OCI-LY7 (cell line): Measurements from ENCODE around the gene PALLD. TPM values are rescaled to one million over a fixed set of nuclear protein-coding genes. Genes with fewer than 3 reads are reported as not detected.

Source experiments
- BruUV-seq: library from RNA; stranded (reverse); fragments of 400-500 nt; replicated peaks from 2 replicates; lab custom pipeline; 2021; lab: Mats Ljungman, UMichigan
- CTCF ChIA-PET: fragments of 300-600 bp; sonication (Branson Sonifier 250); formaldehyde crosslinking; loops from one replicate; lab custom pipeline; 2022; ENCODE audit warnings: antibody characterized with exemption; ENCODE audit not compliant: unreplicated experiment; lab: Charles Lee
- POLR2A ChIA-PET: fragments of 300-600 bp; sonication (Branson Sonifier 250); formaldehyde crosslinking; loops from one replicate; lab custom pipeline; 2022; ENCODE audit warnings: antibody characterized with exemption; lab: Charles Lee
- DNase-seq: peaks from one replicate; pipeline ENCODE4 v3.0.0-alpha.2; 2015; ENCODE audit warnings: low spot score
- H2AFZ ChIP-seq: fragments of 200-600 bp; sonication (generic), shearing (Covaris generic); 2 replicates; pipeline ENCODE4 v1.6.1; 2014; ENCODE audit warnings: mild to moderate bottlenecking, antibody characterized with exemption, low read length, moderate library complexity
- H3K27ac ChIP-seq: fragments of 200-600 bp; sonication (generic); 2 replicates; pipeline ENCODE4 v1.5.1; 2014; ENCODE audit warnings: mixed run types, low read depth, mild to moderate bottlenecking, moderate library complexity, low read length, inconsistent platforms; ENCODE audit not compliant: poor library complexity, severe bottlenecking
- H3K36me3 ChIP-seq: fragments of 200-600 bp; sonication (generic); 2 replicates; pipeline ENCODE4 v1.6.1; 2014; ENCODE audit warnings: mild to moderate bottlenecking, antibody characterized with exemption, low read length, moderate library complexity, mixed read lengths; ENCODE audit not compliant: insufficient read depth
- H3K4me1 ChIP-seq: fragments of 200-600 bp; sonication (generic); 2 replicates; pipeline ENCODE4 v1.5.1; 2014; ENCODE audit warnings: mild to moderate bottlenecking, low read length; ENCODE audit not compliant: insufficient read depth, poor library complexity, severe bottlenecking
- H3K4me2 ChIP-seq: fragments of 200-600 bp; sonication (generic); 2 replicates; pipeline ENCODE4 v1.6.1; 2014; ENCODE audit warnings: mild to moderate bottlenecking, low read length
- H3K4me3 ChIP-seq: fragments of 200-600 bp; sonication (generic); 2 replicates; pipeline ENCODE4 v1.5.1; 2014; ENCODE audit warnings: mild to moderate bottlenecking, low read depth, low read length; ENCODE audit not compliant: poor library complexity, severe bottlenecking
- H3K79me2 ChIP-seq: fragments of 200-600 bp; sonication (generic); 2 replicates; pipeline ENCODE4 v1.6.1; 2016; ENCODE audit warnings: low read depth, mild to moderate bottlenecking, low read length, moderate library complexity, mixed read lengths; ENCODE audit not compliant: insufficient read depth
- H3K9me2 ChIP-seq: fragments of 200-600 bp; sonication (generic); 2 replicates; pipeline ENCODE4 v1.6.1; 2016; ENCODE audit warnings: mild to moderate bottlenecking, low read length, mixed read lengths; ENCODE audit not compliant: insufficient read depth
- H3K9me3 ChIP-seq: fragments of 200-600 bp; sonication (generic); 2 replicates; pipeline ENCODE4 v1.6.1; 2014; ENCODE audit warnings: mild to moderate bottlenecking, mixed run types, low read length, mixed read lengths
- H4K20me1 ChIP-seq: fragments of 200-600 bp; sonication (generic); 2 replicates; pipeline ENCODE4 v1.6.1; 2014; ENCODE audit warnings: mild to moderate bottlenecking, antibody characterized with exemption, low read length, moderate library complexity, mixed read lengths; ENCODE audit not compliant: insufficient read depth
- CTCF ChIP-seq: fragments of 200-600 bp; sonication (generic); conservative IDR thresholded peaks from 2 replicates; pipeline ENCODE4 v1.5.1; 2014; ENCODE audit warnings: mild to moderate bottlenecking, antibody characterized with exemption, low read length, moderate library complexity, mixed read lengths
- EZH2phosphoT487 ChIP-seq: fragments of 200-600 bp; sonication (generic); IDR thresholded peaks from 2 replicates; pipeline ENCODE4 v1.6.1; 2018; ENCODE audit warnings: low read depth, borderline replicate concordance, mild to moderate bottlenecking, mixed run types, antibody characterized with exemption, low read length, moderate library complexity, mixed read lengths
- intact Hi-C: fragments of 100-400 bp; cut with micrococcal nuclease; formaldehyde crosslinking; loops from one replicate; pipeline ENCODE4 v1.10.0; 2022; ENCODE audit not compliant: unreplicated experiment
- total RNA-seq, 2 experiments: library from RNA; depleted of rRNA in 1 of 2; stranded (reverse); fragments of >200 nt in 1 of 2; shearing (Covaris generic) in 1 of 2; gene quantifications; 2 replicates each; pipeline ENCODE4 v1.2.3, GENCODE V29; 2014 to 2022

PALLD gene
- total RNA-seq, 2 experiments from 2014 or later = 0.73 to 2.8 TPM

- no peaks in the 10 kb centered on the region for H3K79me2 ChIP-seq
- no peaks in the 10 kb centered on the region for H3K9me2 ChIP-seq
- no peak for DNase-seq
- H3K27ac ChIP-seq = no peak overlapping the region
- no peak overlapping the region for H3K4me2 ChIP-seq
- no peaks in the 10 kb centered on the region for H4K20me1 ChIP-seq
- no TSS peak for BruUV-seq
- ChIA-PET CTCF (no interaction called here), POLR2A (no interaction called here)
- no peak for TF ChIP-seq CTCF
- no peak for TF ChIP-seq EZH2phosphoT487
- no peaks in the 10 kb centered on the region for H3K36me3 ChIP-seq
- no peak overlapping the region for H2AFZ ChIP-seq
- intact Hi-C loops = no loop called here
- H3K4me3 ChIP-seq = no peak overlapping the region
- H3K4me1 ChIP-seq = no peaks in the 10 kb centered on the region
- no peaks in the 10 kb centered on the region for H3K9me3 ChIP-seq
These were observed 87.5 kb downstream of the PALLD start for GRCh38 chr4:168584321-168584771.

GRCh38 chr4:168585168-168586091 is 88.6 kb downstream of the PALLD start:
- intact Hi-C loops = no loop called here
- DNase-seq = peak; percentile 4

More at GRCh38 chr4:168585168-168586091, 88.6 kb downstream of the PALLD start:
- Histone ChIP-seq H3K79me2 (no peaks in the 10 kb centered on the region), H4K20me1 (no peaks in the 10 kb centered on the region), H3K4me1 (no peaks in the 10 kb centered on the region), H3K9me3 (no peaks in the 10 kb centered on the region), H2AFZ (no peak overlapping the region), H3K4me2 (no peak overlapping the region), H3K9me2 (no peaks in the 10 kb centered on the region), H3K4me3 (no peak overlapping the region), H3K36me3 (no peaks in the 10 kb centered on the region), H3K27ac (no peak overlapping the region)
- CTCF ChIA-PET = no interaction called here
- no TSS peak for BruUV-seq
- POLR2A ChIA-PET = interaction anchor here (0.6 kb wide), 1 partner anchor 44 kb away, joined by 3 read pairs; no protein-coding TSS in a partner anchor
- no peak for TF ChIP-seq EZH2phosphoT487
- TF ChIP-seq CTCF = peak; percentile 43; the same call in 1 of the 2 replicates
